ENCODE data around the gene SNTB2.

- no peak for TF ChIP-seq CTCF (IDR thresholded peaks at IDR 0.05; ENCODE audit: low read depth, low read length, missing input control)
- TF ChIP-seq ZBTB33 (IDR thresholded peaks at IDR 0.05) = no peak
Observed at GRCh38 chr16:69311533-69312387, 124.8 kb downstream of the SNTB2 start.

All from liver (tissue), 2 donors.